GM21825 (cell line): ENCODE data around the gene PHLPP1.

Source experiments
- ATAC-seq: cut with Tn5 transposase; IDR thresholded peaks from one replicate; pipeline ENCODE4 v1.9.1; 2021; ENCODE audit warnings: mild to moderate bottlenecking, moderate library complexity; ENCODE audit not compliant: unreplicated experiment

The PHLPP1 gene

GRCh38 chr18:62741118-62741566, 25.8 kb downstream of the PHLPP1 start:
- ATAC-seq, result no peak

- ATAC-seq, result no peak
Observed at GRCh38 chr18:62741584-62741983, 26.2 kb downstream of the PHLPP1 start.

GRCh38 chr18:62744076-62744968, 29.0 kb downstream of the PHLPP1 start:
- peak; percentile 73 for ATAC-seq

GRCh38 chr18:62745089-62745751, 29.9 kb downstream of the PHLPP1 start:
- ATAC-seq, result no peak

GRCh38 chr18:62749389-62749788, 34.0 kb downstream of the PHLPP1 start:
- ATAC-seq, result no peak

- ATAC-seq, result no peak
Observed at GRCh38 chr18:62751341-62751821, 36.0 kb downstream of the PHLPP1 start.

GRCh38 chr18:62751977-62752376, 36.6 kb downstream of the PHLPP1 start:
- no peak for ATAC-seq

- ATAC-seq, result no peak
Observed at GRCh38 chr18:62754026-62754425, 38.7 kb downstream of the PHLPP1 start.

GRCh38 chr18:62755454-62755853, 40.1 kb downstream of the PHLPP1 start:
- ATAC-seq, result no peak

- ATAC-seq, result no peak
Observed at GRCh38 chr18:62755946-62756345, 40.6 kb downstream of the PHLPP1 start.

GRCh38 chr18:62757399-62758010, 42.2 kb downstream of the PHLPP1 start:
- no peak for ATAC-seq

GRCh38 chr18:62758591-62758990, 43.2 kb downstream of the PHLPP1 start:
- ATAC-seq, result no peak

GRCh38 chr18:62759704-62760402, 44.5 kb downstream of the PHLPP1 start:
- no peak for ATAC-seq

GRCh38 chr18:62760403-62760734, 45.0 kb downstream of the PHLPP1 start:
- no peak for ATAC-seq

- ATAC-seq, result no peak
Observed at GRCh38 chr18:62763101-62763521, 47.8 kb downstream of the PHLPP1 start.

GRCh38 chr18:62766266-62766665, 50.9 kb downstream of the PHLPP1 start:
- no peak for ATAC-seq

- ATAC-seq, result no peak
Observed at GRCh38 chr18:62767321-62767720, 52.0 kb downstream of the PHLPP1 start.

GRCh38 chr18:62767836-62768557, 52.7 kb downstream of the PHLPP1 start:
- ATAC-seq, result no peak

GRCh38 chr18:62768558-62768943, 53.2 kb downstream of the PHLPP1 start:
- no peak for ATAC-seq

GRCh38 chr18:62769216-62769615, 53.9 kb downstream of the PHLPP1 start:
- ATAC-seq, result no peak
